Keratinocyte (primary cell): ENCODE measurements around the gene TNFAIP8L3. TPM values are rescaled to one million over a fixed set of nuclear protein-coding genes. Genes with fewer than 3 reads are reported as not detected.

ENCODE experiments used
- DNase-seq: peaks from one replicate; pipeline ENCODE4 v3.0.0-alpha.2; 2011; ENCODE audit warnings: low read depth, missing footprints, low spot score
- FAIRE-seq: peaks from 2 replicates; lab custom pipeline; 2011; peaks lifted over from hg19 to GRCh38; lab: Jason Lieb, UNC
- H2AFZ ChIP-seq: 2 replicates; pipeline ENCODE4 v1.6.0; 2012; ENCODE audit warnings: low read length, control low read depth, inconsistent platforms; ENCODE audit not compliant: control insufficient read depth
- H3K27ac ChIP-seq: 2 replicates; pipeline ENCODE4 v1.5.1; 2011; ENCODE audit warnings: low read length; ENCODE audit not compliant: control insufficient read depth, insufficient read depth
- H3K27me3 ChIP-seq: 3 replicates; pipeline ENCODE4 v1.6.0; 2011; ENCODE audit warnings: low read length; ENCODE audit not compliant: control insufficient read depth, insufficient read depth; ENCODE audit errors: extremely low read depth
- H3K36me3 ChIP-seq, 2 experiments: 2 replicates in 1 of 2; 3 replicates in 1 of 2; pipeline ENCODE4 v1.5.1; 2011; ENCODE audit warnings: low read length in 2 of 2, mild to moderate bottlenecking in 1 of 2; ENCODE audit not compliant: control insufficient read depth in 2 of 2, insufficient read depth in 2 of 2; ENCODE audit errors: extremely low read depth in 1 of 2
- H3K4me1 ChIP-seq: 3 replicates; pipeline ENCODE4 v1.5.1; 2011; ENCODE audit warnings: low read length; ENCODE audit not compliant: control insufficient read depth, insufficient read depth; ENCODE audit errors: extremely low read depth
- H3K4me2 ChIP-seq: 3 replicates; pipeline ENCODE4 v1.6.0; 2011; ENCODE audit warnings: low read depth, low read length; ENCODE audit not compliant: control insufficient read depth, insufficient read depth; ENCODE audit errors: extremely low read depth
- H3K4me3 ChIP-seq, 3 experiments: fragments of 200-600 bp in 1 of 3; sonication (generic) in 1 of 3; 2 replicates in 2 of 3; 3 replicates in 1 of 3; pipeline ENCODE4 v1.5.1; 2011 to 2016; ENCODE audit warnings: low read length in 3 of 3, mild to moderate bottlenecking in 3 of 3, control low read depth in 2 of 3, inconsistent platforms in 1 of 3, low read depth in 1 of 3, mixed read lengths in 1 of 3, mixed run types in 1 of 3, moderate library complexity in 1 of 3; ENCODE audit not compliant: control insufficient read depth in 2 of 3, insufficient read depth in 2 of 3; ENCODE audit errors: extremely low read depth in 1 of 3
- H3K79me2 ChIP-seq: 2 replicates; pipeline ENCODE4 v1.6.0; 2012; ENCODE audit warnings: low read length; ENCODE audit not compliant: control insufficient read depth, insufficient read depth
- H3K9ac ChIP-seq: 3 replicates; pipeline ENCODE4 v1.6.0; 2011; ENCODE audit warnings: low read length; ENCODE audit not compliant: control insufficient read depth, insufficient read depth; ENCODE audit errors: extremely low read depth
- H3K9me1 ChIP-seq: 3 replicates; pipeline ENCODE4 v1.6.0; 2011; ENCODE audit warnings: low read length; ENCODE audit not compliant: control insufficient read depth, insufficient read depth; ENCODE audit errors: extremely low read depth
- H3K9me3 ChIP-seq: 2 replicates; pipeline ENCODE4 v1.5.1; 2012; ENCODE audit warnings: low read depth, low read length; ENCODE audit not compliant: control insufficient read depth
- H4K20me1 ChIP-seq: 3 replicates; pipeline ENCODE4 v1.6.0; 2011; ENCODE audit warnings: low read length; ENCODE audit not compliant: control insufficient read depth, insufficient read depth; ENCODE audit errors: extremely low read depth
- CTCF ChIP-seq, 3 experiments: IDR thresholded peaks in 1 of 3; conservative IDR thresholded peaks in 1 of 3; optimal IDR thresholded peaks in 1 of 3; 2 replicates in 2 of 3; 3 replicates in 1 of 3; pipeline versions ENCODE3 to v1.5.1; 2011; ENCODE audit warnings: low read length in 3 of 3, mild to moderate bottlenecking in 3 of 3, moderate library complexity in 2 of 3, control low read depth in 1 of 3, inconsistent platforms in 1 of 3; ENCODE audit not compliant: insufficient read depth in 2 of 3; ENCODE audit errors: extremely low read depth in 1 of 3
- EZH2 ChIP-seq: IDR thresholded peaks from one replicate; pipeline ENCODE4 v1.6.1; 2012; ENCODE audit warnings: inconsistent platforms, mild to moderate bottlenecking, low read length, moderate library complexity
- dilution Hi-C: fragments of 300-500 bp; cut with MboI; formaldehyde crosslinking; loops from one replicate; pipeline ENCODE4 v1.7.0; 2020; ENCODE audit warnings: low sequenced_read_pairs; ENCODE audit not compliant: extremely low pct_ligation_motif_present
- polyA plus RNA-seq, 5 experiments: library from polyadenylated mRNA; depleted of rRNA in 3 of 5; stranded (reverse) in 3 of 5; stranded (forward) in 1 of 5; unstranded in 1 of 5; fragments of >200 nt; gene quantifications; 1 replicate in 1 of 5; 2 replicates in 3 of 5; 3 replicates in 1 of 5; pipeline versions ENCODE4 v1.2.1 to v1.2.3, GENCODE V29; 2011 to 2012; ENCODE audit warnings: missing spikeins in 2 of 5, low read depth in 1 of 5, low replicate concordance in 1 of 5

Gene TNFAIP8L3
- polyA plus RNA-seq, 1 donor (not counting 4 experiments of a cell fraction or from before 2014, with no cell fraction given), result 0.51 TPM

GRCh38 chr15:51100785-51101489 is 6.2 kb upstream of the TNFAIP8L3 start:
- Histone ChIP-seq H3K27me3 (peaks cover 17% of the 10 kb centered on the region), H2AFZ (no peak overlapping the region), H3K27ac (no peak overlapping the region), H3K9ac (no peak overlapping the region), H3K4me3 (no peak overlapping the region), H4K20me1 (no peaks in the 10 kb centered on the region), H3K4me2 (no peak overlapping the region), H3K79me2 (no peaks in the 10 kb centered on the region), H3K36me3 (no peaks in the 10 kb centered on the region), H3K9me1 (no peaks in the 10 kb centered on the region), H3K9me3 (no peaks in the 10 kb centered on the region), H3K4me1 (peaks cover 5% of the 10 kb centered on the region)
- dilution Hi-C loops, result no loop called here
- FAIRE-seq, result no peak
- DNase-seq, result no peak
- TF ChIP-seq CTCF (optimal IDR thresholded peaks at IDR 0.05 in 1 of 3, IDR thresholded peaks at IDR 0.05 in 1 of 3, conservative IDR thresholded peaks at IDR 0.05 in 1 of 3; ENCODE audit: extremely low read depth in 1 of 3, insufficient read depth in 2 of 3, low read length in 3 of 3) (no peak), EZH2 (no peak)

- no peak overlapping the region for H3K27ac ChIP-seq
- TF ChIP-seq CTCF (optimal IDR thresholded peaks at IDR 0.05 in 1 of 3, IDR thresholded peaks at IDR 0.05 in 1 of 3, conservative IDR thresholded peaks at IDR 0.05 in 1 of 3; ENCODE audit: extremely low read depth in 1 of 3, insufficient read depth in 2 of 3, low read length in 3 of 3), result no peak
- TF ChIP-seq EZH2, result no peak
- H3K27me3 ChIP-seq, result peaks cover 24% of the 10 kb centered on the region
- H3K9me3 ChIP-seq, result no peaks in the 10 kb centered on the region
- no peak overlapping the region for H3K4me3 ChIP-seq
- no peak overlapping the region for H3K4me2 ChIP-seq
- DNase-seq, result no peak
- H3K9me1 ChIP-seq, result no peaks in the 10 kb centered on the region
- FAIRE-seq, result no peak
- H3K4me1 ChIP-seq, result peaks cover 5% of the 10 kb centered on the region
- no peak overlapping the region for H3K9ac ChIP-seq
- H3K36me3 ChIP-seq, result no peaks in the 10 kb centered on the region
- H2AFZ ChIP-seq, result no peak overlapping the region
- H3K79me2 ChIP-seq, result no peaks in the 10 kb centered on the region
- dilution Hi-C loops, result no loop called here
- H4K20me1 ChIP-seq, result no peaks in the 10 kb centered on the region
Observed at GRCh38 chr15:51099185-51099584, 4.5 kb upstream of the TNFAIP8L3 start.
